B cell (primary cell): Measurements from ENCODE around the gene CNST. TPM values are rescaled to one million over a fixed set of nuclear protein-coding genes. Genes with fewer than 3 reads are reported as not detected.
A peak's percentile ranks its signal among the peaks of the same experiment; 100 is the strongest.

Experiments used
- ATAC-seq: fragments of 200-7000 bp; cut with Tn5 transposase; one replicate; pipeline ENCODE4 v1.10.0; 2021; ENCODE audit warnings: low read depth, mild to moderate bottlenecking, moderate number of reproducible peaks, moderate library complexity
- CTCF ChIA-PET: fragments of 350-600 bp; sonication (Branson Sonifier 250); formaldehyde crosslinking; loops from one replicate; lab custom pipeline; 2021; ENCODE audit warnings: antibody characterized with exemption, inconsistent platforms; lab: Charles Lee
- POLR2A ChIA-PET: fragments of 350-600 bp; sonication (Branson Sonifier 250); formaldehyde crosslinking; loops from one replicate; lab custom pipeline; 2021; ENCODE audit warnings: antibody characterized with exemption; lab: Charles Lee
- DNase-seq: peaks from one replicate; pipeline ENCODE4 v3.0.0; 2013
- H2AFZ ChIP-seq: 2 replicates; pipeline ENCODE4 v1.6.1; 2012; ENCODE audit warnings: mild to moderate bottlenecking, low read depth, low read length; ENCODE audit not compliant: insufficient read depth, poor library complexity, severe bottlenecking
- H3K27ac ChIP-seq, 2 donors: 1 replicate in 1 of 2; 2 replicates in 1 of 2; pipeline ENCODE4 v1.5.1; 2012 to 2013; ENCODE audit warnings: low read length in 2 of 2, mild to moderate bottlenecking in 2 of 2, moderate library complexity in 1 of 2
- H3K27me3 ChIP-seq, 4 experiments: fragments of 200-600 bp in 1 of 4; sonication (generic) in 1 of 4; replicated peaks in 1 of 4; 1 replicate in 2 of 4; 2 replicates in 2 of 4; pipeline versions ENCODE4 v1.6.1 to v1.7.0; 2013 to 2016; ENCODE audit warnings: low read length in 3 of 4, mild to moderate bottlenecking in 2 of 4, mixed read lengths in 1 of 4, moderate library complexity in 1 of 4; ENCODE audit not compliant: insufficient read depth in 4 of 4, control insufficient read depth in 3 of 4; ENCODE audit errors: control extremely low read depth in 1 of 4
- H3K36me3 ChIP-seq, 2 experiments: replicated peaks in 1 of 2; 1 replicate in 1 of 2; 2 replicates in 1 of 2; pipeline versions ENCODE4 v1.6.1 to v1.7.1; 2013; ENCODE audit warnings: low read length in 1 of 2; ENCODE audit not compliant: insufficient read depth in 2 of 2, control insufficient read depth in 1 of 2; ENCODE audit errors: control extremely low read depth in 1 of 2, extremely low read depth in 1 of 2
- H3K4me1 ChIP-seq, 2 donors: fragments of 200-600 bp in 1 of 2; sonication (generic) in 1 of 2; 1 replicate in 1 of 2; 2 replicates in 1 of 2; pipeline versions ENCODE4 v1.5.1 to v1.6.1; 2013 to 2017; ENCODE audit warnings: low read length in 2 of 2; ENCODE audit not compliant: control insufficient read depth in 2 of 2, insufficient read depth in 2 of 2
- H3K4me2 ChIP-seq: replicated peaks from 2 replicates; pipeline ENCODE3; 2012; ENCODE audit warnings: mild to moderate bottlenecking, low read depth, low read length; ENCODE audit not compliant: poor library complexity, severe bottlenecking
- H3K4me3 ChIP-seq, 5 experiments: fragments of 200-600 bp in 1 of 5; sonication (generic) in 1 of 5; 1 replicate in 3 of 5; 2 replicates in 2 of 5; pipeline versions ENCODE4 v1.5.1 to v1.7.0; 2011 to 2016; ENCODE audit warnings: low read length in 4 of 5, mild to moderate bottlenecking in 4 of 5, low read depth in 2 of 5, control low read depth in 1 of 5, moderate library complexity in 1 of 5; ENCODE audit not compliant: insufficient read depth in 1 of 5; ENCODE audit errors: control extremely low read depth in 1 of 5, extremely low read depth in 1 of 5
- H3K79me2 ChIP-seq: fragments of 200-600 bp; sonication (generic); one replicate; pipeline ENCODE4 v1.6.0; 2016; ENCODE audit warnings: low read length; ENCODE audit not compliant: control insufficient read depth, insufficient read depth
- H3K9ac ChIP-seq: fragments of 200-600 bp; sonication (generic); 2 replicates; pipeline ENCODE4 v1.6.1; 2017; ENCODE audit warnings: mild to moderate bottlenecking, low read length, moderate library complexity
- H3K9me3 ChIP-seq, 3 donors: one replicate each; pipeline versions ENCODE4 v1.6.1 to v1.7.1; 2013; ENCODE audit warnings: low read length in 2 of 3; ENCODE audit not compliant: control insufficient read depth in 2 of 3, insufficient read depth in 1 of 3; ENCODE audit errors: control extremely low read depth in 1 of 3
- H4K20me1 ChIP-seq: 2 replicates; pipeline ENCODE4 v1.6.0; 2012; ENCODE audit warnings: mild to moderate bottlenecking, low read length; ENCODE audit not compliant: insufficient read depth, control insufficient read depth, poor library complexity, severe bottlenecking
- H3K27ac Mint-ChIP-seq: one replicate; pipeline ENCODE4 v1.8.0; 2021; ENCODE audit warnings: mixed read lengths
- H3K27me3 Mint-ChIP-seq: one replicate; pipeline ENCODE4 v1.8.0; 2021; ENCODE audit warnings: mixed read lengths
- H3K4me1 Mint-ChIP-seq: one replicate; pipeline ENCODE4 v1.8.0; 2021; ENCODE audit warnings: mixed read lengths
- H3K4me3 Mint-ChIP-seq: one replicate; pipeline ENCODE4 v1.8.0; 2021; ENCODE audit warnings: mixed read lengths
- H3K9me3 Mint-ChIP-seq: one replicate; pipeline ENCODE4 v1.8.0; 2022; ENCODE audit warnings: mixed read lengths; ENCODE audit not compliant: insufficient read depth
- EZH2 ChIP-seq: IDR thresholded peaks from 2 replicates; pipeline ENCODE4 v1.6.1; 2012; ENCODE audit warnings: borderline replicate concordance, low read depth, mild to moderate bottlenecking, moderate library complexity, low read length; ENCODE audit not compliant: insufficient read depth, poor library complexity, severe bottlenecking
- WGBS: methylation state at CpG from one replicate; pipeline ENCODE4 v1.1.5; 2013; ENCODE audit warnings: missing lambda C conversion rate; ENCODE audit not compliant: insufficient coverage; 5-methylcytosine and 5-hydroxymethylcytosine counted together
- intact Hi-C: fragments of 100-400 bp; cut with micrococcal nuclease; formaldehyde crosslinking; loops from one replicate; pipeline ENCODE4 v1.10.0; 2022
- polyA plus RNA-seq: library from polyadenylated mRNA; depleted of rRNA; stranded (reverse); fragments of >200 nt; gene quantifications from 2 replicates; pipeline ENCODE4 v1.2.3, GENCODE V29; 2012
- total RNA-seq, 2 donors: library from RNA; stranded (reverse); fragments of 120-200 nt in 1 of 2; gene quantifications; 1 replicate in 1 of 2; 2 replicates in 1 of 2; pipeline versions ENCODE4 v1.2.3 to v1.2.4, GENCODE V29; 2013 to 2022
- TF ChIP-seq, protein P1 (sequence below): fragments of 200-600 bp; IDR thresholded peaks from one replicate; pipeline ENCODE4 v1.8.0; 2022; ENCODE audit warnings: antibody characterized with exemption, mild to moderate bottlenecking

CNST gene
- total and polyA plus RNA-seq, 2 donors (not counting 1 experiment from before 2014, with no cell fraction given) = 26.9 to 54.0 TPM

DNA sequence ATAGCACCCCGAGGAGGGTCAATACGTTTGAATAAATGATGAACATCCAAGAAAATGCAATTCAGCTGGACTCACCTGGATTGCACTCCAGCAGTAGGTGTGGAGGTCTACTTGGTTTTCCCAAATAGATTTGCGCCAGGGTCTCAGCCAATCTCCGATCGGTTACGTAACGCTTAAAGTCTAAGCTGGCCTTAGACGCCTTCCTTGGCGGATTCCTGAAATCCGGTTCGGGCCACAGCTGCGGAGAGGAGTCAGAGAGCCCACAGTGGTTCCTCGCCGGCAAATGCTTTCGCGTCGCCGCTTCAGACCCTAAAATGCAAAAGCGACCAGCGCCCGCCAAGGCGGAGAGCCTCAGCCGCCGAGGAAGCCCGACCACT, 517 bp upstream of the CNST start:
- Mint-ChIP-seq H3K27me3 (no peaks in the 10 kb centered on the region), H3K27ac (peak overlapping the region; percentile 94), H3K4me1 (peaks cover 44% of the 10 kb centered on the region), H3K9me3 (no peaks in the 10 kb centered on the region), H3K4me3 (peak overlapping the region; percentile 98)
- peaks cover 22% of the 10 kb centered on the region for H4K20me1 ChIP-seq
- H3K4me2 ChIP-seq = peak overlapping the region; percentile 87
- CTCF ChIA-PET = interaction anchor here (1.0 to 1.6 kb wide), 2 partner anchors 9 to 123 kb away, joined by 3 to 5 read pairs; no protein-coding TSS in a partner anchor
- WGBS = under 1% methylated on average over 23 of the region's 25 CpGs
- peaks cover 0 to 2% of the 10 kb centered on the region in 2 experiments for H3K36me3 ChIP-seq
- H3K9ac ChIP-seq = peak overlapping the region; percentile 94
- peak overlapping the region; percentile 70 to 100 (median 95) for H3K4me3 ChIP-seq
- H3K4me1 ChIP-seq = peaks cover 45 to 48% of the 10 kb centered on the region in 2 donors
- POLR2A ChIA-PET = interaction anchor here (0.7 kb wide), 1 partner anchor 68 kb away, joined by 3 read pairs; no protein-coding TSS in a partner anchor
- TF ChIP-seq, protein P1, sequence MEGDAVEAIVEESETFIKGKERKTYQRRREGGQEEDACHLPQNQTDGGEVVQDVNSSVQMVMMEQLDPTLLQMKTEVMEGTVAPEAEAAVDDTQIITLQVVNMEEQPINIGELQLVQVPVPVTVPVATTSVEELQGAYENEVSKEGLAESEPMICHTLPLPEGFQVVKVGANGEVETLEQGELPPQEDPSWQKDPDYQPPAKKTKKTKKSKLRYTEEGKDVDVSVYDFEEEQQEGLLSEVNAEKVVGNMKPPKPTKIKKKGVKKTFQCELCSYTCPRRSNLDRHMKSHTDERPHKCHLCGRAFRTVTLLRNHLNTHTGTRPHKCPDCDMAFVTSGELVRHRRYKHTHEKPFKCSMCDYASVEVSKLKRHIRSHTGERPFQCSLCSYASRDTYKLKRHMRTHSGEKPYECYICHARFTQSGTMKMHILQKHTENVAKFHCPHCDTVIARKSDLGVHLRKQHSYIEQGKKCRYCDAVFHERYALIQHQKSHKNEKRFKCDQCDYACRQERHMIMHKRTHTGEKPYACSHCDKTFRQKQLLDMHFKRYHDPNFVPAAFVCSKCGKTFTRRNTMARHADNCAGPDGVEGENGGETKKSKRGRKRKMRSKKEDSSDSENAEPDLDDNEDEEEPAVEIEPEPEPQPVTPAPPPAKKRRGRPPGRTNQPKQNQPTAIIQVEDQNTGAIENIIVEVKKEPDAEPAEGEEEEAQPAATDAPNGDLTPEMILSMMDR = no peak
- TF ChIP-seq EZH2 = no peak
- ATAC-seq (no peak), DNase-seq (no peak)
- H3K27me3 ChIP-seq = no peaks in the 10 kb centered on the region
- peaks cover 89% of the 10 kb centered on the region for H3K79me2 ChIP-seq
- intact Hi-C loops = loop anchor here (1.0 to 5.0 kb wide), 6 partner anchors 58 to 912 kb away; partner anchors contain the start of gene SMYD3
- H3K9me3 ChIP-seq = no peaks in the 10 kb centered on the region
- H3K27ac ChIP-seq = peak overlapping the region; percentile 83 to 95
- peak overlapping the region; percentile 93 for H2AFZ ChIP-seq
